ENCODE measurements around the gene ARSB.

GRCh38 chr5:79023348-79023747, 38.2 kb upstream of the ARSB start:
- TF ChIP-seq CTCF (IDR thresholded peaks at IDR 0.05; ENCODE audit: low read length), result no peak
- TF ChIP-seq EZH2 (IDR thresholded peaks at IDR 0.05; ENCODE audit: borderline replicate concordance, low read length), result no peak

All from OCI-LY1 (cell line).